PC-3 (cell line): ENCODE results near the gene GOLM1. TPM values are rescaled to one million over a fixed set of nuclear protein-coding genes. Genes with fewer than 3 reads are reported as not detected.

Source experiments
- ATAC-seq: fragments of 200-7000 bp; cut with Tn5 transposase; 2 replicates; pipeline ENCODE4 v1.9.1; 2020; ENCODE audit warnings: mild to moderate bottlenecking, moderate library complexity
- BruUV-seq: library from RNA; stranded (reverse); fragments of 400-500 nt; replicated peaks from 2 replicates; lab custom pipeline; 2021; lab: Mats Ljungman, UMichigan
- CTCF ChIA-PET: fragments of 300-600 bp; sonication (Branson Sonifier 250); formaldehyde crosslinking; loops from one replicate; lab custom pipeline; 2022; ENCODE audit warnings: antibody characterized with exemption; lab: Charles Lee
- POLR2A ChIA-PET: fragments of 300-600 bp; sonication (Branson Sonifier 250); formaldehyde crosslinking; loops from one replicate; lab custom pipeline; 2022; ENCODE audit warnings: antibody characterized with exemption; ENCODE audit not compliant: unreplicated experiment; lab: Charles Lee
- DNase-seq: peaks from one replicate; pipeline ENCODE4 v3.0.0-alpha.2; 2015
- H2AFZ ChIP-seq: fragments of 300-600 bp; sonication (generic); 2 replicates; pipeline ENCODE4 v1.6.0; 2016; ENCODE audit warnings: antibody characterized with exemption, low read length
- H3F3A ChIP-seq: fragments of 300-600 bp; sonication (generic); one replicate; pipeline ENCODE4 v1.6.0; 2017; ENCODE audit warnings: antibody characterized with exemption, low read length, control low read depth, mild to moderate bottlenecking; ENCODE audit not compliant: unreplicated experiment
- H3K27ac ChIP-seq: fragments of 300-600 bp; sonication (generic); 2 replicates; pipeline ENCODE4 v1.5.1; 2016; ENCODE audit warnings: mild to moderate bottlenecking, low read length
- H3K27me3 ChIP-seq: fragments of 300-600 bp; sonication (generic); 2 replicates; pipeline ENCODE4 v1.6.1; 2016; ENCODE audit warnings: low read length, mixed read lengths
- H3K36me3 ChIP-seq: fragments of 300-600 bp; sonication (generic); 2 replicates; pipeline ENCODE4 v1.6.1; 2016; ENCODE audit warnings: low read depth, mixed run types, low read length, mixed read lengths
- H3K4me1 ChIP-seq: fragments of 300-600 bp; sonication (generic); 2 replicates; pipeline ENCODE4 v1.5.1; 2016; ENCODE audit warnings: low read length; ENCODE audit not compliant: insufficient read depth
- H3K4me2 ChIP-seq: fragments of 300-600 bp; sonication (generic); 2 replicates; pipeline ENCODE4 v1.6.0; 2016; ENCODE audit warnings: low read length
- H3K4me3 ChIP-seq: fragments of 300-600 bp; sonication (generic); 2 replicates; pipeline ENCODE4 v1.5.1; 2016; ENCODE audit warnings: mild to moderate bottlenecking, low read length, mixed read lengths
- H3K79me2 ChIP-seq: fragments of 300-600 bp; sonication (generic); 2 replicates; pipeline ENCODE4 v1.6.1; 2017; ENCODE audit warnings: low read length, mixed read lengths
- H3K9ac ChIP-seq: fragments of 300-600 bp; sonication (generic); 2 replicates; pipeline ENCODE4 v1.6.0; 2016; ENCODE audit warnings: mild to moderate bottlenecking, low read length
- H3K9me2 ChIP-seq: fragments of 300-600 bp; sonication (generic); replicated peaks from 2 replicates; pipeline ENCODE4 v1.6.1; 2016; ENCODE audit warnings: mixed run types, low read length, mixed read lengths
- H3K9me3 ChIP-seq: fragments of 300-600 bp; sonication (generic); 2 replicates; pipeline ENCODE4 v1.6.1; 2016; ENCODE audit warnings: low read length, mixed read lengths
- H4K20me1 ChIP-seq: fragments of 300-600 bp; sonication (generic); 2 replicates; pipeline ENCODE4 v1.6.1; 2016; ENCODE audit warnings: low read length, mixed read lengths
- EZH2 ChIP-seq: fragments of 300-600 bp; sonication (generic); IDR thresholded peaks from one replicate; pipeline ENCODE4 v1.6.1; 2017; ENCODE audit warnings: antibody characterized with exemption, mild to moderate bottlenecking, low read length; ENCODE audit not compliant: unreplicated experiment
- EZH2phosphoT487 ChIP-seq: fragments of 300-600 bp; sonication (generic); IDR thresholded peaks from 2 replicates; pipeline ENCODE4 v1.6.1; 2018; ENCODE audit warnings: mild to moderate bottlenecking, antibody characterized with exemption, low read length, borderline replicate concordance
- intact Hi-C: fragments of 100-400 bp; cut with micrococcal nuclease; formaldehyde crosslinking; loops from 2 replicates; pipeline ENCODE4 v1.9.0; 2023
- total RNA-seq: library from RNA; depleted of rRNA; stranded (reverse); fragments of >200 nt; gene quantifications from 2 replicates; pipeline ENCODE4 v1.2.3, GENCODE V29; 2014
- TF ChIP-seq, protein P1 (sequence below): fragments of 300-600 bp; sonication (generic); conservative IDR thresholded peaks from 2 replicates; pipeline ENCODE4 v1.5.1; 2017; ENCODE audit warnings: antibody characterized with exemption, low read depth, mild to moderate bottlenecking, low read length

GOLM1 gene
- total RNA-seq, 1 experiment from 2014 or later = 55.8 TPM

DNA sequence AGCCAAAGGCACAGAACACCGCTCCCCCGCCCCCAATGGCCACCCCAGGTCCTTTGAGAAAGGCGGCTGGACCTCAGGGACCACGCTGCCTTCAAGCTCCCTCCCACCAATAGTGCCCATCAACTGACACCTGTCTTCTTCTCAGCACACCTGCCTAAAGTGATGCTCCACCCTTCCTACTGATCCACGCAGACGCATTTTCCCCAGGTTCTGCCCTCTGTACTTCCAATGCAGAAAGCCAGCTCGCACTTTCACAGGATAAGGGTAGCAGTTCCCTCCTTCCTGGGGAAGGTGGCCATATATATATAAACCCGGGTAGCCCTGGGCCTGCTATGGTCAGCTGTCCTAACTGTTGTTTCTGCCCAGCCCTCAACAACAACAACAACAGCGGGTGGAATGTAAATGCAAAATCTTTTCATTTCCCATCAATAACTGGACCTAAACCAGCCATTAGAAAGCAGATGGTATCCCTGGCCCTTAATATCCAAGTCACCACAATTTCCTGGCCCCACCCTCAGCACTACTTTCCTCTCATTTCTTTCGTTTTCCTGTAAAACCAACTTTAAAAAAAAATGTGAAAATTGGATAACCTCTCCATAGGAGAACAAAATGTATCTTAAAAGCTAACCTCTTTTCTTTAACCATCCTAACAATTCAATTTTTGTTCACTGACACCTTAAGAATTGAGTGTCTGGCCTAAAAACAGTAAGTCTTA, 1.7 kb downstream of the GOLM1 start:
- ChIA-PET CTCF (no interaction called here), POLR2A (interaction anchor here (0.6 kb wide), 1 partner anchor 56 kb away, joined by 5 read pairs; no protein-coding TSS in a partner anchor)
- Histone ChIP-seq H3K4me3 (peak overlapping the region; percentile 95), H3K27me3 (no peaks in the 10 kb centered on the region), H3K4me1 (peaks cover 29% of the 10 kb centered on the region), H3K9me2 (no peaks in the 10 kb centered on the region), H3K9ac (peak overlapping the region; percentile 86; the same call in 1 of the 2 replicates), H3K79me2 (peaks cover 51% of the 10 kb centered on the region), H3F3A (no peaks in the 10 kb centered on the region), H3K36me3 (no peaks in the 10 kb centered on the region), H4K20me1 (no peaks in the 10 kb centered on the region), H3K9me3 (no peaks in the 10 kb centered on the region), H3K27ac (no peak overlapping the region), H2AFZ (no peak overlapping the region), H3K4me2 (peak overlapping the region; percentile 89)
- TF ChIP-seq EZH2 (no peak), EZH2phosphoT487 (no peak)
- TF ChIP-seq, protein P1, sequence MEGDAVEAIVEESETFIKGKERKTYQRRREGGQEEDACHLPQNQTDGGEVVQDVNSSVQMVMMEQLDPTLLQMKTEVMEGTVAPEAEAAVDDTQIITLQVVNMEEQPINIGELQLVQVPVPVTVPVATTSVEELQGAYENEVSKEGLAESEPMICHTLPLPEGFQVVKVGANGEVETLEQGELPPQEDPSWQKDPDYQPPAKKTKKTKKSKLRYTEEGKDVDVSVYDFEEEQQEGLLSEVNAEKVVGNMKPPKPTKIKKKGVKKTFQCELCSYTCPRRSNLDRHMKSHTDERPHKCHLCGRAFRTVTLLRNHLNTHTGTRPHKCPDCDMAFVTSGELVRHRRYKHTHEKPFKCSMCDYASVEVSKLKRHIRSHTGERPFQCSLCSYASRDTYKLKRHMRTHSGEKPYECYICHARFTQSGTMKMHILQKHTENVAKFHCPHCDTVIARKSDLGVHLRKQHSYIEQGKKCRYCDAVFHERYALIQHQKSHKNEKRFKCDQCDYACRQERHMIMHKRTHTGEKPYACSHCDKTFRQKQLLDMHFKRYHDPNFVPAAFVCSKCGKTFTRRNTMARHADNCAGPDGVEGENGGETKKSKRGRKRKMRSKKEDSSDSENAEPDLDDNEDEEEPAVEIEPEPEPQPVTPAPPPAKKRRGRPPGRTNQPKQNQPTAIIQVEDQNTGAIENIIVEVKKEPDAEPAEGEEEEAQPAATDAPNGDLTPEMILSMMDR = no peak
- intact Hi-C loops = loop anchor here (5.0 to 10.0 kb wide), 2 partner anchors 50 to 257 kb away; partner anchors contain the start of gene TUT7
- peak; percentile 24 for DNase-seq
- BruUV-seq = TSS peak; percentile 42
- ATAC-seq = no peak

DNA sequence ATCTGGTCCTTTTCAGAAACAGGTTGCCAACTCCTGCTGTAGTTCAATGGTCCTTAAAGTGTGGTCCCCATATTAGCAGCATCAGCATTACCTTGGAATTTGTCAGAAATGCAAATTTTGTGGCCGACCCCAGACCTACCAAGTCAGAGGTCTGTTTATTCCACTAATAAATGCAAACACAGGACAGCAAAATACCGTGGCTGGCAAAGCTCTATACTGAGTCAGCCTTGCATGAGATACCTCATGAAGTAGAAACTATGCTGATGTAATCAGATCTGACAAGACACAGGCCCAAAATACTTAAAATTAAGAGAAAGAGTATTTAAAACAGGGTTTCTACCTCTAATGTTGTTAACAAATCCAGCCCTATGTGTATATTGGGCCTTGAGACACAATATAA, 3.0 kb downstream of the GOLM1 start:
- no peak overlapping the region for H2AFZ ChIP-seq
- peak overlapping the region; percentile 48 for H3K4me2 ChIP-seq
- no peaks in the 10 kb centered on the region for H3K9me2 ChIP-seq
- no peaks in the 10 kb centered on the region for H3K27me3 ChIP-seq
- H3K27ac ChIP-seq = no peak overlapping the region
- peak overlapping the region; percentile 35; the same call in 1 of the 2 replicates for H3K4me3 ChIP-seq
- TF ChIP-seq EZH2phosphoT487 (no peak), EZH2 (no peak)
- TF ChIP-seq, protein P1 = no peak
- H3K4me1 ChIP-seq = peaks cover 29% of the 10 kb centered on the region
- H3K79me2 ChIP-seq = peaks cover 64% of the 10 kb centered on the region
- H4K20me1 ChIP-seq = no peaks in the 10 kb centered on the region
- H3K36me3 ChIP-seq = no peaks in the 10 kb centered on the region
- BruUV-seq = no TSS peak
- DNase-seq (peak; percentile 34), ATAC-seq (no peak)
- CTCF ChIA-PET = no interaction called here
- no peaks in the 10 kb centered on the region for H3K9me3 ChIP-seq
- no peak overlapping the region for H3K9ac ChIP-seq
- no peaks in the 10 kb centered on the region for H3F3A ChIP-seq
- intact Hi-C loops = loop anchor here (5.0 to 10.0 kb wide), 2 partner anchors 49 to 258 kb away; partner anchors contain the start of gene TUT7
- POLR2A ChIA-PET = no interaction called here
